HFFc6 (cell line): ENCODE data around the gene CACNA1C. TPM values are rescaled to one million over a fixed set of nuclear protein-coding genes. Genes with fewer than 3 reads are reported as not detected.

Source experiments
- DNase-seq: peaks from one replicate; pipeline ENCODE4 v3.0.0-alpha.2; 2018
- H3K27ac Mint-ChIP-seq: 2 replicates; pipeline ENCODE4 v1.8.0; 2020; ENCODE audit warnings: mild to moderate bottlenecking, mixed read lengths
- H3K27me3 Mint-ChIP-seq: 2 replicates; pipeline ENCODE4 v1.8.0; 2021; ENCODE audit warnings: mild to moderate bottlenecking, moderate library complexity, mixed read lengths; ENCODE audit not compliant: insufficient read depth
- H3K36me3 Mint-ChIP-seq: 2 replicates; pipeline ENCODE4 v1.8.0; 2021; ENCODE audit warnings: low read depth, mixed read lengths
- H3K4me1 Mint-ChIP-seq: 2 replicates; pipeline ENCODE4 v1.8.0; 2020; ENCODE audit warnings: low read depth, mixed read lengths
- H3K4me3 Mint-ChIP-seq: 2 replicates; pipeline ENCODE4 v1.8.0; 2020; ENCODE audit warnings: mild to moderate bottlenecking, moderate library complexity, mixed read lengths
- H3K9me3 Mint-ChIP-seq: 2 replicates; pipeline ENCODE4 v1.8.0; 2020; ENCODE audit warnings: mild to moderate bottlenecking, mixed read lengths
- total RNA-seq, 6 experiments: library from RNA; stranded (reverse); fragmentation: NEBNext Ultra II Directional; extraction: Animal tissue kit (Norgen Biotek cat#: 25700); gene quantifications; 2 replicates in 1 of 6; 3 replicates in 5 of 6; pipeline ENCODE4 v1.2.3, GENCODE V29; 2021
- TF ChIP-seq, protein P1 (sequence below): fragments of 200-600 bp; sonication (generic); IDR thresholded peaks from 2 replicates; pipeline ENCODE4 v1.5.0; 2021; ENCODE audit warnings: antibody characterized with exemption, mild to moderate bottlenecking

The CACNA1C gene
- total RNA-seq, 6 experiments from 2014 or later, result 6.7 to 11.5 (median 10.6) TPM

DNA sequence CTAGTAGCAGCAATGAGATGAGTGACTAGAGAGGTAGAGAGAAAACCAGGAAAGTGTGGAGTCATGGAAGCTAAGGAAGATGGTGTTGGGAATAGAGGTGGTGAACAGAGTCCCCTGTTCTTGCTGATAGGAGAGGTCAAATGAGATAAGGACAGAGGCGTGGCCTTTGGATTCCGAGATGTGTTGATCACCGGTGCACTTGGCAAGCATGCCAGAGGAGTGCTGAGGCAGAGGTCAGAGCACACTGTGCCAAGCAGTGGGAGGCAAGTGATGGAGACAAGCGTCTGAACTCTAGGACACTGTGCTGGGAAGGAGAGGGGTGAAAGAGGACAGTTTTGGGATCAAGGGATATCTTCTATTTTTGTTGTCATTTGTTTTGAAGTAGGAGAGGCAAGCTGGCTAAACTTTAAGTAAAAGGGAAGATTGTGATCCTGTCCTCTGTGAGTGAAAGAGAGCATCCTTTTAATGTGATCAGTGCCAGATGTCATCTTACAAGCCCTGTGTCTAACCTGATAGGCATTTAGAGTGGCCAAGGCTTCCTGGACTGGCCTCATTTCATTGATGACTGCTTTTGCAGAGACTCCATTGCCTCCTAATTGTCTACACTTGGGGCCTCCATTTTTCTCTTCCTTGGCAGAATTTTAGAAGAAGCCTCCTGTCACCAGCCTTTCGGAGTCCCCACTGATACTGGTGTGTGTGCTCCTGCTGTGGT is 336.4 kb downstream of the CACNA1C start:
- H3K36me3 Mint-ChIP-seq, result peaks cover 6% of the 10 kb centered on the region
- no peak overlapping the region; the same call in 1 of the 2 replicates for H3K27ac Mint-ChIP-seq
- H3K9me3 Mint-ChIP-seq, result no peaks in the 10 kb centered on the region
- no peak overlapping the region for H3K4me3 Mint-ChIP-seq
- TF ChIP-seq, protein P1, sequence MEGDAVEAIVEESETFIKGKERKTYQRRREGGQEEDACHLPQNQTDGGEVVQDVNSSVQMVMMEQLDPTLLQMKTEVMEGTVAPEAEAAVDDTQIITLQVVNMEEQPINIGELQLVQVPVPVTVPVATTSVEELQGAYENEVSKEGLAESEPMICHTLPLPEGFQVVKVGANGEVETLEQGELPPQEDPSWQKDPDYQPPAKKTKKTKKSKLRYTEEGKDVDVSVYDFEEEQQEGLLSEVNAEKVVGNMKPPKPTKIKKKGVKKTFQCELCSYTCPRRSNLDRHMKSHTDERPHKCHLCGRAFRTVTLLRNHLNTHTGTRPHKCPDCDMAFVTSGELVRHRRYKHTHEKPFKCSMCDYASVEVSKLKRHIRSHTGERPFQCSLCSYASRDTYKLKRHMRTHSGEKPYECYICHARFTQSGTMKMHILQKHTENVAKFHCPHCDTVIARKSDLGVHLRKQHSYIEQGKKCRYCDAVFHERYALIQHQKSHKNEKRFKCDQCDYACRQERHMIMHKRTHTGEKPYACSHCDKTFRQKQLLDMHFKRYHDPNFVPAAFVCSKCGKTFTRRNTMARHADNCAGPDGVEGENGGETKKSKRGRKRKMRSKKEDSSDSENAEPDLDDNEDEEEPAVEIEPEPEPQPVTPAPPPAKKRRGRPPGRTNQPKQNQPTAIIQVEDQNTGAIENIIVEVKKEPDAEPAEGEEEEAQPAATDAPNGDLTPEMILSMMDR, result no peak
- peak; percentile 35 for DNase-seq
- H3K4me1 Mint-ChIP-seq, result peaks cover 14% of the 10 kb centered on the region
- H3K27me3 Mint-ChIP-seq, result no peaks in the 10 kb centered on the region; the same call in 1 of the 2 replicates

DNA sequence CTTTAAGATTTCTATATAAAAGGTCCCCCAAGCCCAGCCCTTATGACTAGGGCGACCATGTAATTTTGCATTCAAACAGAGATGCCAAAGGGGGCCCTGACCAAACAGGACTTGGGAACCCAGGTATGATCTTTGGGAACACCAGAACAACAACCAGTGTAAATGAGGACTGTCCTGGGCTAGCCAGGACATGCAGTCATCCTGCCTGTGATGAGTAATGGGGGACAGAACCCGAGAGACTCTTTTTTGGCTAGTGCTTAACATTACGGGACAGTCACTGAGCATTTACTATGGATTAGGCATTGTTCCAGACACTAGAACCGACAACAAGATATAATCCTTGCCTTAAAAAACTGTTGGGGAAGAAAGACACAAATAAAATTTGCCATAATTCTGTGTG is 337.3 kb downstream of the CACNA1C start:
- peaks cover 5% of the 10 kb centered on the region for H3K4me1 Mint-ChIP-seq
- H3K27ac Mint-ChIP-seq, result no peak overlapping the region
- TF ChIP-seq, protein P1, result no peak
- DNase-seq, result peak; percentile 9
- no peak overlapping the region for H3K4me3 Mint-ChIP-seq
- H3K9me3 Mint-ChIP-seq, result no peaks in the 10 kb centered on the region
- no peaks in the 10 kb centered on the region; the same call in 1 of the 2 replicates for H3K27me3 Mint-ChIP-seq
- peaks cover 6% of the 10 kb centered on the region for H3K36me3 Mint-ChIP-seq

DNA sequence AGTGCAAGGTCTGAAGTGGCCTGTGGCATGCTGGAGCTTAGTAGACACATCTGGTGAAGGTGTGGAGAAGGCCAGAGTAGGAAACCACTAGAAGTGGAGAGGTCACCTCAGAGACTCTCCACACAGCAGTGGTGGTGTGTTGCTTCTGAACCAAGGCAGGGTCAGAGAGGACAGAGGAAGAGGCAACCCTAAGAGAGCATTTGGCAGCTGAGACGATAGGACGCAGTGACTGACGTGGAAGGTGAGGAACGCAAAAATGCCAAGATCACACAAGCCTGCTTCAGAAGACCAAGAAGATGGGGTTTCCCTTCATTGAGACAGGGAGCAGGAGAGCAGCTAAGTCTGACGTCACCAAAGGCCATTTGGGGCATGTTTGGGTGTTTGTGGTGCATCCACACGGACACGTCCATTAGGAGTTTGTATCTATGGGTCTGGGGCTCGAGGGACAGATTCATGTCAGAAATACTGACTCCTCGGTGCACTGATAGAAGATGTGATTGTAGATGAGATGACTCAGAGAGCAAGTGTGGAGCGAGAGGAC is 338.1 kb downstream of the CACNA1C start:
- Mint-ChIP-seq H3K4me3 (no peak overlapping the region), H3K9me3 (no peaks in the 10 kb centered on the region), H3K27ac (no peak overlapping the region), H3K27me3 (no peaks in the 10 kb centered on the region; the same call in 1 of the 2 replicates), H3K36me3 (peaks cover 6% of the 10 kb centered on the region), H3K4me1 (peaks cover 7% of the 10 kb centered on the region; the same call in 1 of the 2 replicates)
- TF ChIP-seq, protein P1, result no peak
- DNase-seq, result no peak

DNA sequence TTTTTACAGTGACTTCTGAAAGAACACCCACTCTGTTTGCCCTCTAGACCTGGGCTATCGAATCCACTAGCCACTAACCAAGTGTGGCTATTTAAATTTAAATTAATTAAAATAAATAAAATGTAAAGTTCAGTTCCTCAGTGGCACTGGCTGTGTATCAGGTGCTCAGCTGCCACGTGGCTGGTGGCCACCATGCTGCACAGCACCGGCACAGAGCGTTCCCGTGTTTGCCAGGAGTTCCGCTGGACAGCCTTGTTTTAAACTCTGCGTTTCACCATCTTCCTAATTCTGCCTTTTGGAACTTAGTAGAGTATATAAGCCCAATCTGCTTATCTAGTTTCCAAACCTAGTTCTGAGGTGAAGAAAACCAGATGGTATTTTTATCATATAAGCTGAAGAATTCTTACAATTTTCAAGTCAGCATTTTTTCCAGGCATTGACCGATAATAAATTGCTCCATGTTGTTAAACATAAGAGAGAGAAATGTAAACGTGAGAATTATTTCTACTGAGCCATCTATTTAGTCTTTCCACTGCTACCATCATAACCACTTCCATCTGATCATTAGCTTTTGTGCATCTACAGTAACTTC is 339.0 kb downstream of the CACNA1C start:
- TF ChIP-seq, protein P1, result no peak
- H3K27ac Mint-ChIP-seq, result no peak overlapping the region
- H3K27me3 Mint-ChIP-seq, result no peaks in the 10 kb centered on the region; the same call in 1 of the 2 replicates
- no peaks in the 10 kb centered on the region for H3K9me3 Mint-ChIP-seq
- H3K4me1 Mint-ChIP-seq, result peaks cover 11% of the 10 kb centered on the region
- no peak overlapping the region for H3K4me3 Mint-ChIP-seq
- no peak for DNase-seq
- H3K36me3 Mint-ChIP-seq, result peaks cover 6% of the 10 kb centered on the region

DNA sequence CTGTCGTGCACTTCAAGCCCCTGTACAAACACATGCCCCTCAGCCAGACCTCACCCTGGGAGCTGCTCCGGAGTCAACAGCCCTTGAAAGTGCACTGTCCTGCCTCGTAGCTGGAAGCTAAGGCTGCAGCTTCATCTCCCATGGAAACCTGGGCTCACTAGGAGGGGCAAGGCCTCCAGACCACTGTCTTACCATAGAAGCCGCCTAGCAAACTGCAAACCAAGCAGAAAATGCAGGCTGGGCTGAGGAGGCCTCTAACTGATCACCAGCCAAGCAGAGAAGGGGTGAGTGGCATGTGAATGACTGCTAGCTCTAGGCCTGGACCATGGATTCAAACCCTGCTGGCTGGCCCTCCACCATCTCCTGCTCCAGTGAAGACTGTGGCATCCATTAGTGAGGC is 340.2 kb downstream of the CACNA1C start:
- no peak for DNase-seq
- TF ChIP-seq, protein P1, result no peak
- Mint-ChIP-seq H3K27me3 (no peaks in the 10 kb centered on the region; the same call in 1 of the 2 replicates), H3K4me1 (peaks cover 22% of the 10 kb centered on the region), H3K9me3 (no peaks in the 10 kb centered on the region), H3K27ac (no peak overlapping the region), H3K36me3 (peaks cover 6% of the 10 kb centered on the region), H3K4me3 (no peak overlapping the region)
